Lung (tissue), 12 donors: ENCODE results near the gene OR51S1. TPM values are rescaled to one million over a fixed set of nuclear protein-coding genes. Genes with fewer than 3 reads are reported as not detected.
"Not testable (repeated sequence)": the region's sequence is repeated elsewhere in the genome, so short reads cannot be mapped to it uniquely, and the experiment has no call there.

Source experiments
- ATAC-seq: fragments of 200-7000 bp; cut with Tn5 transposase; one replicate; pipeline ENCODE4 v1.9.1; 2020; ENCODE audit warnings: moderate number of reproducible peaks; ENCODE audit not compliant: insufficient read depth, low FRiP score
- DNase-seq, 3 donors: peaks; one replicate each; pipeline ENCODE4 v3.0.0-alpha.2; 2013 to 2017
- H3K27ac ChIP-seq, 2 donors: one replicate each; pipeline ENCODE4 v1.5.1; 2013; ENCODE audit warnings: mild to moderate bottlenecking in 2 of 2, moderate library complexity in 2 of 2, control low read depth in 1 of 2, inconsistent platforms in 1 of 2, low read depth in 1 of 2, low read length in 1 of 2
- H3K27me3 ChIP-seq, 3 donors: one replicate each; pipeline ENCODE4 v1.5.1; 2013; ENCODE audit warnings: low read length in 2 of 3; ENCODE audit not compliant: control insufficient read depth in 3 of 3, insufficient read depth in 3 of 3
- H3K36me3 ChIP-seq, 4 donors: one replicate each; pipeline ENCODE4 v1.5.1; 2013; ENCODE audit warnings: low read length in 4 of 4, mild to moderate bottlenecking in 1 of 4, moderate library complexity in 1 of 4; ENCODE audit not compliant: control insufficient read depth in 4 of 4, insufficient read depth in 4 of 4
- H3K4me1 ChIP-seq, 5 donors: one replicate each; pipeline ENCODE4 v1.5.1; 2013; ENCODE audit warnings: low read length in 5 of 5, mild to moderate bottlenecking in 2 of 5, moderate library complexity in 1 of 5; ENCODE audit not compliant: control insufficient read depth in 5 of 5, insufficient read depth in 5 of 5
- H3K4me3 ChIP-seq: one replicate; pipeline ENCODE4 v1.5.1; 2013; ENCODE audit warnings: mild to moderate bottlenecking, control low read depth, moderate library complexity
- H3K9ac ChIP-seq, 2 donors: one replicate each; pipeline ENCODE4 v1.5.1; 2013; ENCODE audit warnings: low read length in 2 of 2, control low read depth in 1 of 2; ENCODE audit not compliant: insufficient read depth in 1 of 2
- H3K9me3 ChIP-seq, 4 donors: one replicate each; pipeline ENCODE4 v1.5.1; 2013; ENCODE audit warnings: low read length in 3 of 4, mild to moderate bottlenecking in 1 of 4, moderate library complexity in 1 of 4; ENCODE audit not compliant: control insufficient read depth in 4 of 4, insufficient read depth in 3 of 4
- WGBS, 2 donors: extraction: QIAGEN DNeasy Blood & Tissue Kit; methylation state at CpG; one replicate each; pipeline ENCODE4 v1.1.7; 2013; 5-methylcytosine and 5-hydroxymethylcytosine counted together
- polyA plus RNA-seq, 2 donors: library from polyadenylated mRNA; stranded (reverse); fragments of 200-250 nt; gene quantifications; one replicate each; pipeline ENCODE4 v1.2.1, GENCODE V29; 2013
- total RNA-seq, 2 donors: library from RNA; depleted of rRNA in 1 of 2; stranded (reverse); fragments of >200 nt in 1 of 2; gene quantifications; one replicate each; pipeline ENCODE4 v1.2.1, GENCODE V29; 2014 to 2021
- TF ChIP-seq, protein P1 (sequence below): IDR thresholded peaks from 2 replicates; pipeline ENCODE4 v1.5.1; 2012; ENCODE audit warnings: mild to moderate bottlenecking; ENCODE audit errors: control extremely low read depth, extremely low read depth
- donor health status: control.
- donor health status: control.
- donor health status: Bipolar disorder and iron deficiency.
- donor health status: healthy.
- donor health status: DM: yes; HTN: yes; CAD: no.

Gene OR51S1
- total and polyA plus RNA-seq, 4 donors, result not detected

DNA sequence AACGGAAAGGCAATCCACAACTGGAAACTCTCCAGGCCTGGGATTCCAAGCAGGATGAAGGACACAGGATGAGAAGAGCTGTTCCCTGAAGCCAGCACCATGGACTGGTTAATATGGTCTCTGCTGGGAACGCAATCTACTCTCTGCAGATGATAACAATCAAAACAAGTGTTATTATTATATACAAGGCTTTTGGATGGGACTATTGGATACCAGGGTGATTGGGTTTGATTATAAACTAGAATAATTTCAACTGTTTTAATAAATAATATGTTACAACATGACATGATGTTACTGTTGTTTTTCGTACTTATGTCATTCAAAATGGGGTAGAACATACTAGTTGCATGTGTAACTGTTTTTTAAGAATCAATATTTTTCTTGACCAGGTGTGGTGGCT, 44.7 kb downstream of the OR51S1 start, which contains the start of gene OR52R1:
Gene OR52R1 (minus strand): TSS at position 101 of the 400 bp plus-strand sequence. CDS start 0 bp downstream, at position 101.
- 77 to 87% methylated on average over 3 of the region's 3 CpGs for WGBS, 2 donors
- TF ChIP-seq, protein P1, sequence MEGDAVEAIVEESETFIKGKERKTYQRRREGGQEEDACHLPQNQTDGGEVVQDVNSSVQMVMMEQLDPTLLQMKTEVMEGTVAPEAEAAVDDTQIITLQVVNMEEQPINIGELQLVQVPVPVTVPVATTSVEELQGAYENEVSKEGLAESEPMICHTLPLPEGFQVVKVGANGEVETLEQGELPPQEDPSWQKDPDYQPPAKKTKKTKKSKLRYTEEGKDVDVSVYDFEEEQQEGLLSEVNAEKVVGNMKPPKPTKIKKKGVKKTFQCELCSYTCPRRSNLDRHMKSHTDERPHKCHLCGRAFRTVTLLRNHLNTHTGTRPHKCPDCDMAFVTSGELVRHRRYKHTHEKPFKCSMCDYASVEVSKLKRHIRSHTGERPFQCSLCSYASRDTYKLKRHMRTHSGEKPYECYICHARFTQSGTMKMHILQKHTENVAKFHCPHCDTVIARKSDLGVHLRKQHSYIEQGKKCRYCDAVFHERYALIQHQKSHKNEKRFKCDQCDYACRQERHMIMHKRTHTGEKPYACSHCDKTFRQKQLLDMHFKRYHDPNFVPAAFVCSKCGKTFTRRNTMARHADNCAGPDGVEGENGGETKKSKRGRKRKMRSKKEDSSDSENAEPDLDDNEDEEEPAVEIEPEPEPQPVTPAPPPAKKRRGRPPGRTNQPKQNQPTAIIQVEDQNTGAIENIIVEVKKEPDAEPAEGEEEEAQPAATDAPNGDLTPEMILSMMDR, result no peak
- H3K27me3 ChIP-seq, result no peaks in the 10 kb centered on the region
- H3K9ac ChIP-seq, result no peak within 1 kb of the TSS
- no peak for ATAC-seq
- H3K36me3 ChIP-seq, result no peaks in the 10 kb centered on the region
- H3K27ac ChIP-seq, result no peak within 1 kb of the TSS
- no peak within 1 kb of the TSS for H3K4me3 ChIP-seq
- H3K9me3 ChIP-seq, result peaks cover 0 to 3% (median 0%) of the 10 kb centered on the region in 4 donors
- no peaks in the 10 kb centered on the region for H3K4me1 ChIP-seq
- no peak for DNase-seq

GRCh38 chr11:4801316-4801715, 47.7 kb downstream of the OR51S1 start:
- not testable (repeated sequence) for H3K9me3 ChIP-seq, ATAC-seq, H3K4me3 ChIP-seq, H3K27ac ChIP-seq, DNase-seq, H3K4me1 ChIP-seq, H3K36me3 ChIP-seq, H3K27me3 ChIP-seq, H3K9ac ChIP-seq
- WGBS, 2 donors, result 65 to 87% methylated on average over 5 of the region's 5 CpGs

GRCh38 chr11:4798427-4799183, 50.4 kb downstream of the OR51S1 start:
- H3K27ac ChIP-seq, result no peak overlapping the region
- no peaks in the 10 kb centered on the region for H3K27me3 ChIP-seq
- no peaks in the 10 kb centered on the region for H3K4me1 ChIP-seq
- no peak for DNase-seq
- TF ChIP-seq, protein P1, result no peak
- H3K4me3 ChIP-seq, result no peak overlapping the region
- peaks cover 0 to under 1% (median 0%) of the 10 kb centered on the region in 4 donors for H3K9me3 ChIP-seq
- ATAC-seq, result no peak
- H3K9ac ChIP-seq, result no peak overlapping the region
- H3K36me3 ChIP-seq, result no peaks in the 10 kb centered on the region
- 62 to 76% methylated on average over 6 of the region's 6 CpGs for WGBS, 2 donors

Other genes starting within 250 kb of the OR51S1 start
- gene TRIM68, start 241.0 kb downstream of the OR51S1 start, total RNA-seq, result 10 to 100 TPM; 15.0 to 18.6 TPM
- 1 to 10 TPM; 5.6 to 7.5 TPM for gene TRIM68, start 241.0 kb downstream of the OR51S1 start, polyA plus RNA-seq
- not detected for gene OR51D1, start 211.7 kb downstream of the OR51S1 start, total RNA-seq
- gene OR51D1, start 211.7 kb downstream of the OR51S1 start, polyA plus RNA-seq, result not detected
- gene OR51E1, start 205.2 kb downstream of the OR51S1 start, total RNA-seq, result under 1 TPM in 1 of 2 donors, not detected in 1; 0.60 TPM
- under 1 TPM in 1 of 2 donors, not detected in 1; 0.01 TPM for gene OR51E1, start 205.2 kb downstream of the OR51S1 start, polyA plus RNA-seq
- not detected for gene OR51E2, start 151.4 kb downstream of the OR51S1 start, total RNA-seq
- not detected for gene OR51E2, start 151.4 kb downstream of the OR51S1 start, polyA plus RNA-seq
- gene MMP26, start 144.4 kb downstream of the OR51S1 start, total RNA-seq, result not detected
- not detected for gene MMP26, start 144.4 kb downstream of the OR51S1 start, polyA plus RNA-seq
- gene OR51F1, start 79.3 kb downstream of the OR51S1 start, total RNA-seq, result not detected
- gene OR51F1, start 79.3 kb downstream of the OR51S1 start, polyA plus RNA-seq, result not detected
- not detected for gene OR52R1, start 44.8 kb downstream of the OR51S1 start, total RNA-seq
- gene OR52R1, start 44.8 kb downstream of the OR51S1 start, polyA plus RNA-seq, result not detected
- gene OR51F2, start 27.9 kb downstream of the OR51S1 start, total RNA-seq, result not detected
- not detected for gene OR51F2, start 27.9 kb downstream of the OR51S1 start, polyA plus RNA-seq
- not detected for gene OR51T1, start 32.7 kb upstream of the OR51S1 start, total RNA-seq
- gene OR51T1, start 32.7 kb upstream of the OR51S1 start, polyA plus RNA-seq, result not detected
- gene OR51A7, start 54.6 kb upstream of the OR51S1 start, total RNA-seq, result not detected
- gene OR51A7, start 54.6 kb upstream of the OR51S1 start, polyA plus RNA-seq, result not detected
- gene OR51G2, start 70.1 kb upstream of the OR51S1 start, total RNA-seq, result not detected
- gene OR51G2, start 70.1 kb upstream of the OR51S1 start, polyA plus RNA-seq, result not detected
- gene OR51G1, start 75.1 kb upstream of the OR51S1 start, total RNA-seq, result not detected
- not detected for gene OR51G1, start 75.1 kb upstream of the OR51S1 start, polyA plus RNA-seq
- not detected for gene OR51A4, start 98.4 kb upstream of the OR51S1 start, total RNA-seq
- not detected for gene OR51A4, start 98.4 kb upstream of the OR51S1 start, polyA plus RNA-seq
- gene OR51A2, start 106.5 kb upstream of the OR51S1 start, total RNA-seq, result not detected
- not detected for gene OR51A2, start 106.5 kb upstream of the OR51S1 start, polyA plus RNA-seq
- gene OR51L1, start 145.6 kb upstream of the OR51S1 start, total RNA-seq, result not detected
- gene OR51L1, start 145.6 kb upstream of the OR51S1 start, polyA plus RNA-seq, result not detected
- not detected for gene OR52J3, start 197.3 kb upstream of the OR51S1 start, total RNA-seq
- gene OR52J3, start 197.3 kb upstream of the OR51S1 start, polyA plus RNA-seq, result not detected
- gene OR52E2, start 210.4 kb upstream of the OR51S1 start, total RNA-seq, result not detected
- gene OR52E2, start 210.4 kb upstream of the OR51S1 start, polyA plus RNA-seq, result not detected
- gene OR52E1, start 220.4 kb upstream of the OR51S1 start, total RNA-seq, result not detected
- gene OR52E1, start 220.4 kb upstream of the OR51S1 start, polyA plus RNA-seq, result not detected